Measurements from ENCODE around the gene BASP1.

BASP1 gene

GRCh38 chr5:17217493-17218352 lies at the start of gene BASP1:
BASP1 (plus strand) TSS chr5:17217631; CDS start chr5:17275217, 57,586 bp downstream.
- TF ChIP-seq CTCF (conservative IDR thresholded peaks at IDR 0.05), result no peak
- H3K27ac ChIP-seq, result peak within 1 kb of the TSS; percentile 48; the same call in 1 of the 2 replicates

GRCh38 chr5:17169507-17169906 lies 47.9 kb upstream of the BASP1 start:
- H3K27ac ChIP-seq, result peak overlapping the region; percentile 59
- TF ChIP-seq CTCF (conservative IDR thresholded peaks at IDR 0.05), result no peak

GRCh38 chr5:17172791-17173190 lies 44.6 kb upstream of the BASP1 start:
- TF ChIP-seq CTCF (conservative IDR thresholded peaks at IDR 0.05), result no peak
- H3K27ac ChIP-seq, result no peak overlapping the region

- H3K27ac ChIP-seq, result no peak overlapping the region
- TF ChIP-seq CTCF (conservative IDR thresholded peaks at IDR 0.05), result no peak
These were observed 42.5 kb upstream of the BASP1 start for GRCh38 chr5:17174965-17175364.

- no peak for TF ChIP-seq CTCF (conservative IDR thresholded peaks at IDR 0.05)
These were observed 39.7 kb upstream of the BASP1 start for GRCh38 chr5:17177501-17178372.

GRCh38 chr5:17178373-17178675 lies 39.1 kb upstream of the BASP1 start:
- no peak for TF ChIP-seq CTCF (conservative IDR thresholded peaks at IDR 0.05)
- H3K27ac ChIP-seq, result no peak overlapping the region

More at GRCh38 chr5:17177501-17178372, 39.7 kb upstream of the BASP1 start:
- H3K27ac ChIP-seq, result no peak overlapping the region

GRCh38 chr5:17180330-17180843 lies 37.0 kb upstream of the BASP1 start:
- H3K27ac ChIP-seq, result no peak overlapping the region
- no peak for TF ChIP-seq CTCF (conservative IDR thresholded peaks at IDR 0.05)

All from VCaP (cell line).